ENCODE measurements around the gene MRM2.
A peak's percentile ranks its signal among the peaks of the same experiment; 100 is the strongest.

MRM2 gene

DNA sequence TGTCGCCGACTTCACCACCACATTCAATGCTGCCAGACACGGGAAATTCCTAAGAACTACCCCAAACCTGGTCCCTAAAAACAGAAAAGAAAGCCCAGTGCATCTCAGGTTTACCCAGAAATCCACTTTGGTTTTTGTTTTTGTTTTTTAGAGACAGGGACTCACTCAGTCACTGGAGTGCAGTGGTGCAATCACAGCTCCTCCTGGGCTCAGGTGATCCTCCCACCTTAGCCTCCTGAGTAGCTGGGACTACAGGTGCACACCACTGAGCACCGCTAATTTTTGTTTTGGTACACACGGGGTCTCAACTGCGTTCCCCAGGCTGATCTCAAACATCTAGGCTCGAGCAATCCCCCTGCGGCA, 32.1 kb downstream of the MRM2 start:
- TF ChIP-seq, protein P1, sequence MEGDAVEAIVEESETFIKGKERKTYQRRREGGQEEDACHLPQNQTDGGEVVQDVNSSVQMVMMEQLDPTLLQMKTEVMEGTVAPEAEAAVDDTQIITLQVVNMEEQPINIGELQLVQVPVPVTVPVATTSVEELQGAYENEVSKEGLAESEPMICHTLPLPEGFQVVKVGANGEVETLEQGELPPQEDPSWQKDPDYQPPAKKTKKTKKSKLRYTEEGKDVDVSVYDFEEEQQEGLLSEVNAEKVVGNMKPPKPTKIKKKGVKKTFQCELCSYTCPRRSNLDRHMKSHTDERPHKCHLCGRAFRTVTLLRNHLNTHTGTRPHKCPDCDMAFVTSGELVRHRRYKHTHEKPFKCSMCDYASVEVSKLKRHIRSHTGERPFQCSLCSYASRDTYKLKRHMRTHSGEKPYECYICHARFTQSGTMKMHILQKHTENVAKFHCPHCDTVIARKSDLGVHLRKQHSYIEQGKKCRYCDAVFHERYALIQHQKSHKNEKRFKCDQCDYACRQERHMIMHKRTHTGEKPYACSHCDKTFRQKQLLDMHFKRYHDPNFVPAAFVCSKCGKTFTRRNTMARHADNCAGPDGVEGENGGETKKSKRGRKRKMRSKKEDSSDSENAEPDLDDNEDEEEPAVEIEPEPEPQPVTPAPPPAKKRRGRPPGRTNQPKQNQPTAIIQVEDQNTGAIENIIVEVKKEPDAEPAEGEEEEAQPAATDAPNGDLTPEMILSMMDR (IDR thresholded peaks at IDR 0.05; ENCODE audit: control extremely low read depth, extremely low read depth, low read depth, missing control alignments): no peak
- ChIA-PET CTCF (interaction anchor here (0.6 to 2.1 kb wide), 28 partner anchors 9 to 631 kb away, joined by 3 to 10 read pairs (median 4); partner anchors contain the start of genes EIF3B, MRM2 and NUDT1), POLR2A (interaction anchor here (0.7 kb wide), 1 partner anchor 23 kb away, joined by 3 read pairs; the partner anchor contains the start of gene MAD1L1)
- DNase-seq (ENCODE audit: extremely low spot score): no peak

DNA sequence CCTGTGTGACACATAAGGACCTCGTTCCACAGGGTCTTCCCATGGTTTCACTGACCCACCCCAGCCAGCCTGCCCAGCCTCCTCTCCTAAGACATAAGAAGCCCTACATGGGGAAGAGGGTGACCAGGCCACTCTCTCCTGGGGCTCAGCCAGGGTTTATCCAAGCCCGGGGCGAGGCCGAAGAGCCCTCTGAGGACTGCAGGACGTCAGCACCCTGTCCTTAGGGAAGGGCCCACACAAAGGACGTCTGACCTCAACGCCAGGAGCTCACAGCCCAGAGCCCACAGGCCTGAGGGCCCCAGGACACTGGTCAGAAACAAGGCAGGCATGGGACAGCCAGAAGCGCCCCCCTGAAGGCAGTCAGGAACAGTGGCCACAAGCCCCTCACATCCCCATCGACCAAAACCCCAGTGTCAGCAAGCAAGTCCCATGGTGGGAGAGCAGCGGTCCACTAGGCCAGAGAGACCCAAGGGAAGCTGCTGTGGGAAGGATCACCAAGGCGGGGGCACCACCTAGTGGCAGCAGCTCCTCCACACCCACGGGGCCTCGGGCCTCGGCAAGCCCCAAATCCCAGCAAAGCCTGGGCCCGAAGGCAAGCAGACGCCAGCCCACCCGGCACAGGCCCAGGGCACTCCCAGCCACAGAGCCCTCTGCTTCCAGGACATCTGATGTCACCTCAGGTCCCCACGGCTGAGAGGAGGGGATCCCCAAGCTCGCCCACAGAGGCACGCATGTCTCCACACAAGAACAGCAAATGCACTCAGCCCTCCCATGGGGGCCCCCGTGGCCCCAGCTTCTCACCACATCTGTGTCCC, 32.7 kb downstream of the MRM2 start:
- TF ChIP-seq, protein P1 (IDR thresholded peaks at IDR 0.05; ENCODE audit: control extremely low read depth, extremely low read depth, low read depth, missing control alignments): peak; percentile 93
- peak; percentile 86 for DNase-seq (ENCODE audit: extremely low spot score)
- ChIA-PET CTCF (interaction anchor here (0.6 to 2.1 kb wide), 33 partner anchors 9 to 646 kb away, joined by 3 to 10 read pairs (median 4); partner anchors contain the start of genes EIF3B, MAD1L1, MRM2 and NUDT1), POLR2A (interaction anchor here (0.7 kb wide), 1 partner anchor 23 kb away, joined by 3 read pairs; the partner anchor contains the start of gene MAD1L1)

DNA sequence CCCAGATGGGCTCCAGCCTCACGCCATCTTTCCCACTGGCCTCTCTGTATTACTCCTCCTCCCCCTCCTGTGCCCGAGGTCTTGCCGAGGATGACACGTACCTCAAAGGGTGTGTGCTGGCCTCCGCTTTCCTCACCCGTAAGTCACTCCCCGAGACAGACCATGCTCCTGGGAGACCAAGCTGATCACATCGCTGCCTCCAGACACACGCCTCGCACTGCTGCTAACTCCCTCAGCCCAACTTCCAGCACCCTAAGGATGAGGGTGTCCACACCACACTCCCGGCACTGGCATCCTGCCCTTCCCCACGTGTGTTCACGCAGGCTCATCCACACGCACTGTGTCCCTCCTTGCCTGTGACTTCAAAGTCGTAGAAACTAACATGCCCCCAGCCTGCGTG, 33.3 kb downstream of the MRM2 start:
- POLR2A ChIA-PET: no interaction called here
- DNase-seq (ENCODE audit: extremely low spot score): no peak
- CTCF ChIA-PET: interaction anchor here (0.9 to 2.1 kb wide), 15 partner anchors 8 to 646 kb away, joined by 3 to 10 read pairs (median 4); partner anchors contain the start of genes EIF3B and MAD1L1
- TF ChIP-seq, protein P1 (IDR thresholded peaks at IDR 0.05; ENCODE audit: control extremely low read depth, extremely low read depth, low read depth, missing control alignments): no peak

DNA sequence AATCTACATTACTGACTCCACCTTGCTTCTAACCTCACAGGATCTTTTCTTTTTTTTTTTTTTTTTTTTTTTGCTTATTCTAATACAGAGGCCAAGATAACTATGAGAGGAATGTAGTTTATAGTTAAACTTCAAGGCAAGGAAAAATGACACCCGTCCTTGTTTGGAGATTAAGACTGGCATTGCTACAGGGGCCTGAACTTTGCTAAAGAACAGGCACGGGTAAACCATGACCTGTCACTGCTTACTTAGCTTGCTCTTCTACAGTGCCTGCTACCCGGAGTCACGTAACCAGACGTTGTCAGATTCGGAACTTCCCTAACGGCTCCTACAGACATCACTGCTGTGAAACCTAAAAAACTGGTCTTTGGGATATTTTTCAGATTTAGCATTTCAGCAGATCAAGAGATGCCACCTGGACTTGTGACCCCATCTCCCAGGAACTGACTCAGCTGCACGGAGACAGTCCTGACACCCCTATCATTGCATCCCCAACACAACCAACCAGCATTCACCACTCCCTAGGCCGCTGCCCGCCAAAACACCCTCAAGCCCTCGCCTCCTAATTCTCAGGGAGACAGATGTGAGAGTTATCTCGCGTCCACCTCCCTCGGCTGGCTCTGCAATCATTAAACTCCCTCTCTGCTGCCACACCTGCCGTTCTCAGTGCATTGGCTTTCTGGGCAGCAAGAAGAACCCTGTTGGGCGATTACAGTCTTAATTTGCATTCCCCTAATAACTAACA, 36.8 kb downstream of the MRM2 start:
- TF ChIP-seq, protein P1 (IDR thresholded peaks at IDR 0.05; ENCODE audit: control extremely low read depth, extremely low read depth, low read depth, missing control alignments): no peak
- POLR2A ChIA-PET: no interaction called here

DNA sequence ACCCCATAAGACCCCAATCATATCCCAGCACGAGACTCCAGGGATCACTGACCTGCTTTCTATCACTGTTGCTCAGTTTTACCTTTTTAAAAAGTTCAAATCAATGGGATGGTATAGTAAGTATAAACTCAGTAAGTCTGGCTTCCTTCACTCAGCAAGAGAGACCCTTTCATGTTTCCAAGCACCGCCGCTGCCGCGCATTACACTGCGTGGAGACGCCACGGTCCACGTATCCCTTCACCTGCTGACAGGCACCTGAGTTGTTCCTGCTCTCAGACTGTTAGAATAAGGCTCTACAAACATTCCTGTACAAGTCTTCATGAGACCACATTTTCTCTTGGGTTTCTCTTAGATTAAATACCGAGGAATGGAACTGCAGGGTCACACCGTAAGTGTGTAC, 37.6 kb downstream of the MRM2 start:
- CTCF ChIA-PET: no interaction called here
- DNase-seq (ENCODE audit: extremely low spot score): no peak
- TF ChIP-seq, protein P1 (IDR thresholded peaks at IDR 0.05; ENCODE audit: control extremely low read depth, extremely low read depth, low read depth, missing control alignments): no peak
- POLR2A ChIA-PET: no interaction called here

More for the DNA sequence above, 36.8 kb downstream of the MRM2 start:
- no peak for DNase-seq (ENCODE audit: extremely low spot score)
- CTCF ChIA-PET: no interaction called here

DNA sequence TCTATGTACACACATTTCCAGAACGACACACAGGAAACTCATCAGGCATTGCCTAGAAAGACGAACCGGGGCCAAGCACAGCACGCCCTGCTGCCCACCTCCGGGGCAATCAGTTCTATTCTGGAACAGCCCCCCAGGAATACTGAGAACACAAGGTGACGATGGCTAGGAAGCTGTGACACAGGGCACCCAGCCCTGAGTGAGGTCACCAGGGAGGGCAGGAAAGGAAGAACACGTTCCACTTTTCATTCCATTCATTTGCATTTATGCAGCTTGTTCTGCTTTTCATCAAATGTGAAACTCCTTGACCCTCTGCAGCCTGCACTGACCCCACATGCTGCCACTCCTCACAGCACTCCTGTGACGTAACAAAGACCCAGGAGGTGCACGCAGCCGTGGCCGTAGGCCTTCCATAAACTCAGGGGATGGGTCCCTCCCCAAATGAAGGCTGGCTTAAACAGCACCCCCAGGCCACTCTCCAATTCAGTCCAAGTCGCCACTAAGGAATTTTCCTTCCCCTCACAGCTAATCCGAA, 38.2 kb downstream of the MRM2 start:
- POLR2A ChIA-PET: no interaction called here
- TF ChIP-seq, protein P1 (IDR thresholded peaks at IDR 0.05; ENCODE audit: control extremely low read depth, extremely low read depth, low read depth, missing control alignments): no peak
- CTCF ChIA-PET: interaction anchor here (1.0 to 2.1 kb wide), 4 partner anchors 9 to 144 kb away, joined by 4 read pairs; no protein-coding TSS in a partner anchor
- DNase-seq (ENCODE audit: extremely low spot score): peak; percentile 45

Measured in GM10248 (cell line).